ENCODE data around the gene RASAL2.
"Not testable (repeated sequence)": the region's sequence is repeated elsewhere in the genome, so short reads cannot be mapped to it uniquely, and the experiment has no call there.

The RASAL2 gene

DNA sequence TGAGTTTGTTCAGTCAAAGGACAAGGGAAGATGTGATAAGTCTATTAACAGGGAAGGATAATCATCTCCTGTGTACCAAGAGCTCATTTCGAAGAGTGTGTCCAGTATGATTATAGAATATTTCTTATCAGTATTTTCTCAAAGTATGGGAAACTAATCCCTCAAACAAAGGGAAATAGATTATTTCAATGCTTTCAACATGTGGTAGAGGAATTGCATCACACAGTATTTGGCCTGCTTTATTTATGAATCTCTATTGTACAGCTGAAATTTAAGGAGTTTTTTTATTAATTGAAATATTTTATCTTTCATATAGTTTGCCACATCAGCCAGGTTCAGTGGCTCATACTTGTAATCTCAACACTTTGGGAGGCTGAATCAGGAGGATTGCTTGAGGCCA is 251.9 kb downstream of the RASAL2 start:
- no peak for TF ChIP-seq CTCF (IDR thresholded peaks at IDR 0.05; ENCODE audit: control insufficient read depth, insufficient read depth, low read depth, low read length, missing control alignments)
- H3K4me3 ChIP-seq (ENCODE audit: control insufficient read depth, low read depth, low read length), result no peak overlapping the region
- no peak for DNase-seq (ENCODE audit: low read depth)

- no peak for TF ChIP-seq CTCF (IDR thresholded peaks at IDR 0.05; ENCODE audit: control insufficient read depth, insufficient read depth, low read depth, low read length, missing control alignments)
- no peak for DNase-seq (ENCODE audit: low read depth)
- no peak overlapping the region for H3K4me3 ChIP-seq (ENCODE audit: control insufficient read depth, low read depth, low read length)
Observed at GRCh38 chr1:178349801-178350200, 255.9 kb downstream of the RASAL2 start.

DNA sequence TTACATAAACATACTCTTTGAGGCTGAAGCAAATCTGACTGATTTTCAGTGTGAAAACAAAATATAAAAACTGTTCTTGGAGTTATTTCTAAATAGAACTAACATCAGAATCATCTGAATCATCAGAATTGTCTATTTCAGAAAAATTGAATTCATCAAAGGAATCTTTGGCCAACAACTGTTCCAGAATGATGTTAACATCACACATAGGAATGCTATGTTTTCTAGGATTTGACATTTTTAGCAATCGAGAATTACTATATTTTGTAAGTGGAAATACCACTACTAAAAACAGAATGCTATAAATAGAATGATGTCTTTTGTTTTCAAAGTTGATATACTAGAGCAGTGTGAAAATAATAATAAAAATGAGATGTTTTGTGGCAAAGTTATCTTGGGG is 258.0 kb downstream of the RASAL2 start:
- DNase-seq (ENCODE audit: low read depth); H3K4me3 ChIP-seq (ENCODE audit: control insufficient read depth, low read depth, low read length): not testable (repeated sequence)

DNA sequence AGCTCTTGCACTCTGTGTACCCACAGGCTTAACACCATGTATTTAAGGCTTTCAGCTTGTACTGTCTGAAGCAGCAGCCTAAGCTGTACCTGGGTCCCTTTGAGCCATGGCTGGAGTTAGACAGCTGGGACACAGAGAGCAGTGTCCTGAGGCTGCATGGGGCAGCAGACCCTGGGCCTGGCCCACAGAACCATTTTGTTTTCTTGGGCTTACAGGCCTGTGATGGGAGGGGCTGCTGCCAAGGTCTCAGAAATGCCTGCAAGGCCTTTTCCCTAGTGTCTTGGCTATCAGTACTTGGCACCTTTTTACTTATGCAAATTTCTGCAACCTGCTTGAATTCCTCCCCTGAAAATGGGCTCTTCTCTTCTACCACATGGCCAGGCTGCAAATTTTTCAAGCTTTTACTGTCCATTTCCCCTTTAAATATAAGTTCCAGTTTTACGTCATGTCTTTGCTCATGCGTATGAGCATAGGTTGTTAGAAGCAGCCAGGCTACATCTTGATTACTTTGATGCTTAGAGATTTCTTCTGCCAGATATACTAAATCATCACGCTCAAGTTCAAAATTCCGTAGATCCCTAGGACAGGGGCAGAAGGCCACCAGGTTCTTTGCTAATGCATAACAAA is 259.0 kb downstream of the RASAL2 start:
- no peak overlapping the region for H3K4me3 ChIP-seq (ENCODE audit: control insufficient read depth, low read depth, low read length)
- no peak for DNase-seq (ENCODE audit: low read depth)
- TF ChIP-seq CTCF (IDR thresholded peaks at IDR 0.05; ENCODE audit: control insufficient read depth, insufficient read depth, low read depth, low read length, missing control alignments), result no peak

- no peak overlapping the region for H3K4me3 ChIP-seq (ENCODE audit: control insufficient read depth, low read depth, low read length)
Observed at GRCh38 chr1:178353524-178353923, 259.6 kb downstream of the RASAL2 start.

GRCh38 chr1:178354816-178355215 is 260.9 kb downstream of the RASAL2 start:
- DNase-seq (ENCODE audit: low read depth), result no peak
- TF ChIP-seq CTCF (IDR thresholded peaks at IDR 0.05; ENCODE audit: control insufficient read depth, insufficient read depth, low read depth, low read length, missing control alignments), result no peak
- no peak overlapping the region for H3K4me3 ChIP-seq (ENCODE audit: control insufficient read depth, low read depth, low read length)

More at GRCh38 chr1:178353524-178353923, 259.6 kb downstream of the RASAL2 start:
- no peak for TF ChIP-seq CTCF (IDR thresholded peaks at IDR 0.05; ENCODE audit: control insufficient read depth, insufficient read depth, low read depth, low read length, missing control alignments)
- DNase-seq (ENCODE audit: low read depth), result no peak

GRCh38 chr1:178356299-178356698 is 262.4 kb downstream of the RASAL2 start:
- TF ChIP-seq CTCF (IDR thresholded peaks at IDR 0.05; ENCODE audit: control insufficient read depth, insufficient read depth, low read depth, low read length, missing control alignments), result no peak
- no peak overlapping the region for H3K4me3 ChIP-seq (ENCODE audit: control insufficient read depth, low read depth, low read length)
- no peak for DNase-seq (ENCODE audit: low read depth)
